ENCODE measurements around the gene BRS3. TPM values are rescaled to one million over a fixed set of nuclear protein-coding genes. Genes with fewer than 3 reads are reported as not detected.

BRS3 gene
- total and polyA plus RNA-seq, 10 of the 15 experiments (the other 5 are each of a cell fraction or from before 2014, with no cell fraction given): not detected

DNA sequence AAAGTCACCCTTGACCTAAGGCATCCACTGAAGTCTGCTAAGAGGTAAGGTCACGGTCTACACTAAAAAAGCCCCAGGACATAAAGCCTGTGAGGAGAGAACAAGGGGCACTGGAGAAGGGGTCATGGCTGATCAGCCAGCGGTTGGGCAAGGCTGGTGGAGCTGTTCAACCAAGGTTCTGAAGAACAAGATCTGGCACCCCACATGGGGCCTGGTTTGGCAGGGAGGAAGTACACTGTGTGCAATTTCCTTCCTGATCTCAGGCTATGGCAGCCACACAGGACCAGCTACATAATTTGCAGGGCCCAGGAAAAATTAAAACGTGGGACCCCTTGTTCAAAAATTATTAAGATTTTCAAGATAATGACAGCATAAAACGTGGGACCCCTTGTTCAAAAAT lies 14.1 kb upstream of the BRS3 start:
- FAIRE-seq (no peak), ATAC-seq (no peak), DNase-seq (ENCODE audit: low read depth, low spot score) (no peak)
- Histone ChIP-seq H3K36me3 (ENCODE audit: control insufficient read depth in 2 of 2, insufficient read depth in 2 of 2, low read length in 1 of 2) (no peaks in the 10 kb centered on the region), H3K9ac (ENCODE audit: control insufficient read depth, insufficient read depth, low read length) (no peak overlapping the region), H4K20me1 (ENCODE audit: control insufficient read depth, insufficient read depth) (no peaks in the 10 kb centered on the region), H3K9me3 (replicated peaks; ENCODE audit: control insufficient read depth, insufficient read depth, low read length) (no peaks in the 10 kb centered on the region), H3K4me3 (no peak overlapping the region), H3K27ac (ENCODE audit: control insufficient read depth, insufficient read depth) (no peak overlapping the region), H2AFZ (ENCODE audit: control insufficient read depth, low read depth, low read length) (no peak overlapping the region), H3K79me2 (ENCODE audit: control insufficient read depth, insufficient read depth, low read length) (no peaks in the 10 kb centered on the region), H3K27me3 (replicated peaks in 1 of 2; ENCODE audit: control insufficient read depth in 2 of 2, insufficient read depth in 2 of 2, low read length in 1 of 2) (no peaks in the 10 kb centered on the region; a peak in 1 of 4 replicates), H3K4me2 (ENCODE audit: control insufficient read depth, insufficient read depth) (no peak overlapping the region), H3K4me1 (ENCODE audit: control insufficient read depth, insufficient read depth, low read length) (no peaks in the 10 kb centered on the region)
- intact Hi-C loops (cut with micrococcal nuclease; ENCODE audit: unreplicated experiment): no loop called here
- in situ Hi-C loops (cut with MboI): no loop called here
- ChIA-PET RAD21 (ENCODE audit: unreplicated experiment) (no interaction called here), POLR2A (no interaction called here), CTCF (no interaction called here), SMC1A (ENCODE audit: uncharacterized antibody, unreplicated experiment) (no interaction called here)
- TF ChIP-seq, protein P1, sequence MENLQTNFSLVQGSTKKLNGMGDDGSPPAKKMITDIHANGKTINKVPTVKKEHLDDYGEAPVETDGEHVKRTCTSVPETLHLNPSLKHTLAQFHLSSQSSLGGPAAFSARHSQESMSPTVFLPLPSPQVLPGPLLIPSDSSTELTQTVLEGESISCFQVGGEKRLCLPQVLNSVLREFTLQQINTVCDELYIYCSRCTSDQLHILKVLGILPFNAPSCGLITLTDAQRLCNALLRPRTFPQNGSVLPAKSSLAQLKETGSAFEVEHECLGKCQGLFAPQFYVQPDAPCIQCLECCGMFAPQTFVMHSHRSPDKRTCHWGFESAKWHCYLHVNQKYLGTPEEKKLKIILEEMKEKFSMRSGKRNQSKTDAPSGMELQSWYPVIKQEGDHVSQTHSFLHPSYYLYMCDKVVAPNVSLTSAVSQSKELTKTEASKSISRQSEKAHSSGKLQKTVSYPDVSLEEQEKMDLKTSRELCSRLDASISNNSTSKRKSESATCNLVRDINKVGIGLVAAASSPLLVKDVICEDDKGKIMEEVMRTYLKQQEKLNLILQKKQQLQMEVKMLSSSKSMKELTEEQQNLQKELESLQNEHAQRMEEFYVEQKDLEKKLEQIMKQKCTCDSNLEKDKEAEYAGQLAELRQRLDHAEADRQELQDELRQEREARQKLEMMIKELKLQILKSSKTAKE (IDR thresholded peaks at IDR 0.05; ENCODE audit: low read depth, poor library complexity, severe bottlenecking): no peak
- TF ChIP-seq SUPT20H (IDR thresholded peaks at IDR 0.05; ENCODE audit: borderline replicate concordance, control insufficient read depth, low read depth, low read length): no peak
- TF ChIP-seq CREM (IDR thresholded peaks at IDR 0.05; ENCODE audit: low read depth): no peak
- TF ChIP-seq BACH1 (IDR thresholded peaks at IDR 0.05; ENCODE audit: borderline replicate concordance): no peak
- TF ChIP-seq IKZF1 (conservative IDR thresholded peaks at IDR 0.05): no peak
- BruUV-seq (replicated peaks): no TSS peak
- WGBS (ENCODE audit: insufficient coverage, insufficient replicate concordance, low lambda C conversion rate, missing lambda C conversion rate): 12% methylated on average over 4 of the region's 4 CpGs

DNA sequence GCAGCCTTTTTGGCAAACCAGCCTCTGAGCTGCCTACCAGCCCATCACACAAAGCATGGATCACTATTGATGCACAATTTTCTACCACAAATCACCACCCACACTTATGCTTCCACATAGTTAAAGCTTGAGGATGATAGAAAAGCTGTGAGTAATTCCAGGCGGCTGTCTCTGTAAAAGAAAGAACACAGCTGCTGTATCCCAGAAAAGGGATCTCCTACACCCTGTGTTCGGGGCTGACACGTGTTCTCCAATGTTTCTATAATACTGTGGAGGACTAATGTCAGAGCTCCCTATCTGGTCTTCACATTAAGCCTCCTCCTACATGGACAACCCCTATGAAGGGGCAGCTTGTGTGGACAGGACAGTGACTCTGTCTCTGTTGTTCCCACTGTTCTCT lies 12.5 kb upstream of the BRS3 start:
- CTCF ChIA-PET: interaction anchor here (1.2 kb wide), 1 partner anchor 11 kb away, joined by 3 read pairs; no protein-coding TSS in a partner anchor
- no peak for FAIRE-seq

More for the DNA sequence above, 12.5 kb upstream of the BRS3 start:
- TF ChIP-seq RAD51 (IDR thresholded peaks at IDR 0.05): no peak
- TF ChIP-seq IRF4 (IDR thresholded peaks at IDR 0.05; ENCODE audit: low read depth, low read length): no peak
- H3K79me2 ChIP-seq (ENCODE audit: control insufficient read depth, insufficient read depth, low read length): no peaks in the 10 kb centered on the region
- H2AFZ ChIP-seq (ENCODE audit: control insufficient read depth, low read depth, low read length): no peak overlapping the region
- no peaks in the 10 kb centered on the region for H3K4me1 ChIP-seq (ENCODE audit: control insufficient read depth, insufficient read depth, low read length)
- ChIA-PET RAD21 (ENCODE audit: unreplicated experiment) (no interaction called here), POLR2A (no interaction called here), SMC1A (ENCODE audit: uncharacterized antibody, unreplicated experiment) (no interaction called here)
- H4K20me1 ChIP-seq (ENCODE audit: control insufficient read depth, insufficient read depth): no peaks in the 10 kb centered on the region
- no peak for DNase-seq (ENCODE audit: low read depth, low spot score)
- no peak overlapping the region for H3K4me2 ChIP-seq (ENCODE audit: control insufficient read depth, insufficient read depth)
- intact Hi-C loops (cut with micrococcal nuclease; ENCODE audit: unreplicated experiment) (no loop called here), in situ Hi-C loops (cut with MboI) (no loop called here)
- H3K27ac ChIP-seq (ENCODE audit: control insufficient read depth, insufficient read depth): no peak overlapping the region
- H3K9me3 ChIP-seq (replicated peaks; ENCODE audit: control insufficient read depth, insufficient read depth, low read length): no peaks in the 10 kb centered on the region
- no peaks in the 10 kb centered on the region; a peak in 1 of 4 replicates for H3K27me3 ChIP-seq (replicated peaks in 1 of 2; ENCODE audit: control insufficient read depth in 2 of 2, insufficient read depth in 2 of 2, low read length in 1 of 2)
- ATAC-seq: no peak
- no peak overlapping the region for H3K9ac ChIP-seq (ENCODE audit: control insufficient read depth, insufficient read depth, low read length)
- no peak overlapping the region for H3K4me3 ChIP-seq
- 24% methylated on average over 3 of the region's 3 CpGs for WGBS (ENCODE audit: insufficient coverage, insufficient replicate concordance, low lambda C conversion rate, missing lambda C conversion rate)
- no peaks in the 10 kb centered on the region for H3K36me3 ChIP-seq (ENCODE audit: control insufficient read depth in 2 of 2, insufficient read depth in 2 of 2, low read length in 1 of 2)
- no TSS peak for BruUV-seq (replicated peaks)

Measured in GM12878 (cell line).